NCI-H2029 (cell line): Measurements from ENCODE around the gene MTF1.

Experiments
- DNase-seq: peaks from one replicate; lab custom pipeline; 2025; lab: John Stamatoyannopoulos, UW

Gene MTF1

DNA sequence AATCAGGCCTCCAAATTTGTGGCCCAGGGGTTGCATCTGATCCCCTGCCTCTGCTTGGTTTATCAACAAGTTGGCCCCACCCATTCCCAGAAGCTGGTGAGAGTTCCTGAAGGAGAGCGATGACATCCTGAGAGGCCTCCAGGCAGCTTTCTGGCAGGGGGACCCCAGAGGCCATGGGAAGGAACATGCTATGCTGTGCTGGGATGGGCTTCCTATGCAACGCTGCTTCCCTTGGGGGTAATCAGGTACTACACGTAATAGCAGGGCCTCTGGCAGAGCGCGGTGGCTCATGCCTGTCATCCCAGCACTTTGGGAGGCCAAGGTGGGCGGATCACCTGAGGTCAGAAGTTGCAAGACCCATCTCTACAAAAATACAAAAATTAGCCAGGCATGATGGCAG, 8.4 kb upstream of the MTF1 start:
- DNase-seq: no peak

DNA sequence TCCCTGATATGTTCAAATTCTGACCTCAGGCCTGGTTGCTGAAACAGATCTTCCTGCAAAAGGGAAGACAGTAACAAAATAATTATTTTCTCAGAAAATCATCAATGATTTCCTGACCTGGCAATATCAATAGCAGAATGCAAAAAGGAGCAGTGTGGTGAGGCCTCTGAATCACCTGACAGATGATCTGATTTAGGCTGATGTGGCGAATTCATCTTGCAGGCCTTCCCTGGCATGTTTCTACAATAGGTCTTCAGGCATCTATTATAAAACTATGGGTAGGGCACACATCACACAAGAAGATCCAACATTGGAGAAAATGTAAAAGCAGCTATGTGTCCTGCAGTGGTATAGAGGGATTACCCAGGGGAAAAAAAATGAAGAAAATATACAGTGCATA, 7.1 kb upstream of the MTF1 start:
- no peak for DNase-seq

DNA sequence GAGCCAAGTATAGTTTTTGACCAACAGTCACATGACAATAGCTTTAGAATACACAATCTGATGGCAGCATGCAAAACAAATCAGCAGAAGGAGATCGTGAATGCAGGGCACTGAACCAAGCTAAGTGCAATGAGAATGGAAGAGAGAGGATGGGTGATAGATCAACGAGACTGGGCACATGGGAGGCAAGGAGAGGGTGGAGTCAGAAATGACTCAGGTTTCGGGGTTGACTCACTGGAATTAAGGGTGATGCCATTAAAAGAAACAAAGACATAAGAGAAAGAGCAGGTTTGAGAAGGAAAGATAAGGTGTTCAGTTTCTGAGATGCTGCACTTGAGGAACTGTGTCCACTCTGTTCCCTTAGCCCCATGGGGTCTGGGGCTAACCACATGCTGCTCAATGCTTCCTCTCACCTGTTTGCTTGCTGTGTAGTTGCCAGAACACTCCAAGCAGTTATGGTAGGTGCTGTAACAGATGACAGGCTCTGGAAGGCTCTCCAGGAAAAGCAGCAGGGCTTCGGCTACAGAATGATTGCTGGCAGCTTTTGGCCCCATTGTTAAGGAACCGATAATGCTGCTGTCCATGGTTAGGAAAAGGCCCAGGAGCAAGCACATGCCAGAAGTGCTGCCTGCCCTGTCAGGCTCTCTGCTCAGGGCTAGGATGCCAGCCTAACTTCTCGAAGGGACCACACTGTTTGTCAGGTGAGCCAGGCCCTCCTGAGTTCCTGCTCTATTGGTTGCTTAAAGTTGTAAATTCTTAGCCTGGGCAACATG, 6.1 kb upstream of the MTF1 start:
- DNase-seq: no peak

DNA sequence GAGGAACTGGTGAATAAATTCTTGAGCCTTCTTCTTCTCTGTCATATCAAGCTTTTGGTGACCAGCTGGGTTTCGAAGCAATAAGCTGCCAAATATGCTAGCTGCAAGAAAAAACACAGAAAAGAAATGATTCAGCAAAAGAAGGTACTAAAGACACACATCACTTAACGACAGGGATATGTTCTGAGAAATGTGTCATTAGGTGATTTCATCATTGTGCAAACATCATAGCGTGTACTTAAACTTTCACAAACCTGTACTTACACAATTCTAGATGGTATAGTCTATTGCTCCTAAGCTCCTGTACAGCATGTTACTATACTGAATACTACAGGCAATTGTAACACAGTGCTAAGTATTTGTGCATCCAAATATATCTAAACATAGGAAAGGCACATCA, 2.9 kb upstream of the MTF1 start:
- no peak for DNase-seq

DNA sequence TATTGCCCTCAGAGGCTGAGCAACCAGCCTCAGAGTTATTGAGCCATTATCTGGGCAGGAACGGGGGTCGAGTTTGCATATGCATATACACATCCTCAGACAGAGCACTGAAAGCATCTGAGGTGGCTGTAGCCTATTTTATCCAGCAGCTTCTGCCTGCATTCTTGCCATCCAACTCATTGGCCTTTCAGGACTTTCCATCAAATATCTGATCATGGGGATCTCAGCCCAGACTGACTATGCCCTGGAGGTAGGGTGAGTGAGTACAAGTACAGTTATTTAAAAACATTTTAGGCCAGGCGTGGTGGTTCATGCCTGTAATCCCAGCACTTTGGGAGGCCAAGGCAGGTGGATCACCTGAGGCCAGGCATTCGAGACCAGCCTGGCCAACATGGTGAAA, 1.8 kb upstream of the MTF1 start:
- DNase-seq: no peak

DNA sequence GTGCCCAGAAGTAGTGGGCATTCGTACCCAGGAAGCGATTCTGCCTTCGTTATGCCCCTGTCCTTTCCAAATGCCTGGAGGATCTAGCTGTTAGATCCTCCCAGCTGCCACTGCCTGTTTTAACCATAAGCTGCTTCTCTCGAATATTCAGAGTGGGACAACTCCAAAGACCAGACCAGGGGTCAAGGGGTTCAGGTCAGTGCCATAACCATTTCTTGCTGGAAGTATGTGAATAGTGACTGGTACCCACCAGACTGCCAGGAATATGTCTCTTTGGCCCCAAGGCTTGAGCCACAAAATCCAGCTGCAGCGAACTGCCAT, 914 bp upstream of the MTF1 start:
- DNase-seq: no peak

DNA sequence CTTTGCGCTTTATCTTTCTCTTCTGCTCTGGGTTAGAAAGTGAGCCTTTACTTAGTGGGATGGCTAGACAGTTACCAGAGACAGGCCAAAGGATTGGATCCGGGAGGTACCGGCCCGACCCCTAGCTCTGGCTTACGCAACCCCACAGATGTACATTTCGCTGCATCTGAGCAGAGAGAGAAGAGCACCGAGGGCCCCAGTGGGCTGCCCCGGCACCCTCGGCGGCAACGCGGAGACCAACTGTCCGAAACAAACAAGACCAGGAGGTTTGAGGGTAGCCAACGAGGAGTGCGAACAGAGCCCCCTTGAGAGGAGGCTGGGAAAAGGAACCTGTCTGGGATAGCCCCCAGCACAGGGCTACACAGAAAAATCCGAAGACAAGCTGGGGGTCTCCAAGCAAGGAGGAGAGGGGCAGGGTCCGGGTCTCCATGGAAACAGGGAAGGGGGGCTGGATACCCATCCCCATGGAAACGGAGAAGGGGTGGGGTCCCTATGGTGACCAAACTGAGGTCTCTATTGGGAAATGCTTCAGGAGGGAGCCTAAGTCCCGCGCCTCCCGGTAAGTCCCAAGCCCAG, 373 bp downstream of the MTF1 start:
- no peak for DNase-seq

DNA sequence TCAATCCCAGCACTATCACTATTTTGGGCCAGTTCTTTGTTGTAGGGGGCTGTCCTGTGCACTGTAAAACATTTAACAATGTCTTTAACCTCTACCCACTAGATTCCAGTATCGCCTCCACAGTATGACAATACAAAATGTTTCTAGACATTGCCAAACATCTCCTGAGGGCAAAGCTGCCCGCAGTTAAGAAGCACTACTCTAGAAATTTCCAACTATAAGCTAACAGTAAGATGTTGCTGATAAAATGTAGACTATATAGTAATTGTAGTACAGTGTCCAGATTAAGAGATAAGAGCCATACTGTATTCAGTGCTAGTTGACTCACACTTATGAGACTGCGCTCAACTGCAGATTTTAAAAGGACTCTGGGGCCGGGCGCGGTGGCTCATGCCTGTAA, 5.0 kb downstream of the MTF1 start:
- DNase-seq: no peak

DNA sequence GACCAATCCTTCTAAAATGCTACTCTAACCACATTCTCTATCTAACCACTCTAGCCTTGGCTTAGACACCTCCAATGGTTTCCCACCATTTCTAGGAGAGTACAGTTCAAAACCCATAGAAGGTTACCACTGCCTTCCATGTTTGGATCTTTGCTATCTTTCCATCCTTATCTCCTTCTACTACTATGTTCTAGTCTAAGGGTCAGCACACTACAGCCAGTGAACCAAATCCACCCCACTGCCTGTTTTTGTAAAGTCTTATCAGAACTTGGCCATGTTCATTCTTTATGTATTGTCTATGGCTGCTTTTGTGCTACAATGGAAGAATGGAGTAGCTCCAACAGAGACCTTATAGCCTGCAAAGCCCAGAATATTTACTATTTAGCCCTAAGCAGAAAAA, 6.2 kb downstream of the MTF1 start:
- no peak for DNase-seq

DNA sequence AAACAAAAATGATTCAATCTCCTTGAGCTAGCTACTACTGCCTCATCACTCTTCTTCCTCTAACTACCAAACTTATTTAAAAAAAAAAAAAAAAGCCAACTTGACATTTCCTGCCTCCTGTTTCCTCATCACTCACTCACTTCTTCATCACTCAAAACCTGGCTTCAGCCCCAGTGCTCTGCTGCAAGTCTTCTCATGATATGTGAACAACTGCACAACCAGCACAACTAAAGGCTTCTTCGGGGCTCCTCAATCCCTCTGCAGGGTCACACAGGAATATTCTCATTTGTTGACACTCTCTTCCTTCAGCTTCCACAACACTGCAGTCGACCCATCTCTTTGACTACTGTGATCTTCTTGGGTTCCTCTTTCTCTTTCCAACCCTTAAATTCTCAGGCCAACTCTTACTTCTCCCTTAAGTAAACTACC, 7.6 kb downstream of the MTF1 start:
- no peak for DNase-seq

DNA sequence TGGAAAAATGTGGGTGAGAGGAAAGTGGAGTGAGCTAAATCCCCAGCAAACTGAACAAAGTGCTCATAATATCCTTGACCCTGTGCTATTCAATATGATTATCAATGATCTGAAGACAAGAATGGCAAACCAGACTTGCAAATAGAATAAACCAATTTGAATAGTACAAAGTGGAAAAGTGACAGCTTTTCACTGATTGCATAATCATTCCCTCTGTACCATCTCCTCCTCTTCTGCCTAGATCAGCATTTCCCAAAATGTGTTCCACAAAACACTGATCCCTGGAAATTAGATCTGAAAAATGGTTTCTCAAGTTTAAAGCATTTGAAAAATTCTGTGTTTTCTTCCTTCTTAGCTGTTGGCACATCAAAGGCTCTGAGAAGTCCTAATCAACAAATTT, 8.1 kb downstream of the MTF1 start:
- no peak for DNase-seq

DNA sequence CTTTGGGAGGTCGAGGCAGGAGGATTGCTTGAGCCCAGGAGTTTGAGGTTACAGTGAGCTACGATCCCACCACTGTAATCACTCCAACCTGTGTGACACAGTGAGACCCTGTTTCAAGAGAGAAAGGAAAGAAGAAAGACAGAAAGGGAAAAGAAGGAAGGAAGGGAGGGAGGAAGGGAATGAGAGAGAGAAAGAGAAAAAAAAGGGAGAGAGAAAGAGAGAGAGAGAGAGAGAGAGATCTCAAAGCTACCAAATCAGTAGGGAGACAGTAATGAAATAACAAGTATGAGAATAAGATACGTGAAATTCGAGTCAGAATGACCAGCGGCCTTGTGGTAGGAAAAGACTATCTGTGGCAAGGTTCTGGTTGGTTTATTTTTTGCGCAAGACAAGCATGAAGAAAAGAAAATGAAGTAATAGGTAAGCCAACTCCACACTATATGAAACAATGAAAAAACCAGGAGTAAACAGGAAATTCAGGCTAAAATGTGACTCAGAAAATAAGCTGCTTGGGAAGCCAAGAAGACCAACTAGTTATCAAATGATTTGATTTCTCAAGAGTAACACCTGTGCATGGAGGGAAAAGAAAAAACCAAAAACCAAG, 8.9 kb downstream of the MTF1 start:
- DNase-seq: no peak

DNA sequence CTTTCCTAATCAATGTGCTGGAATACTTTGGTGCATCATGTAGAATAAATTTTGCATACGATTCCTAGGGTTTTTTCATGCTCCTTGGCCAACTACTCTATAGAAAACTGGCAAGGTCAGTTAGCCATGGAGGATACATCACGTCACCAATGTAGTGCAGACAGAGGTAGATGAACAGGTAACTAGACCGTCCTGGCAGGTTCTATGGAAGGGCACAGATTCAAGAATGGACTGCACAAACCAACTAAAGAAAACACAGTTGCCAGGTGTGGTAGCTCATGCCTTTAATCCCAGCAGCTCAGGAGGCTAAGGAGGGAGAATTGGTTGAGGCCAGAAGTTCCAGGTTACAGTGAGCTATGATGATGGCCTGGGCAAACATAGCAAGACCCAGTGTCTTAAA, 9.9 kb downstream of the MTF1 start:
- no peak for DNase-seq

DNA sequence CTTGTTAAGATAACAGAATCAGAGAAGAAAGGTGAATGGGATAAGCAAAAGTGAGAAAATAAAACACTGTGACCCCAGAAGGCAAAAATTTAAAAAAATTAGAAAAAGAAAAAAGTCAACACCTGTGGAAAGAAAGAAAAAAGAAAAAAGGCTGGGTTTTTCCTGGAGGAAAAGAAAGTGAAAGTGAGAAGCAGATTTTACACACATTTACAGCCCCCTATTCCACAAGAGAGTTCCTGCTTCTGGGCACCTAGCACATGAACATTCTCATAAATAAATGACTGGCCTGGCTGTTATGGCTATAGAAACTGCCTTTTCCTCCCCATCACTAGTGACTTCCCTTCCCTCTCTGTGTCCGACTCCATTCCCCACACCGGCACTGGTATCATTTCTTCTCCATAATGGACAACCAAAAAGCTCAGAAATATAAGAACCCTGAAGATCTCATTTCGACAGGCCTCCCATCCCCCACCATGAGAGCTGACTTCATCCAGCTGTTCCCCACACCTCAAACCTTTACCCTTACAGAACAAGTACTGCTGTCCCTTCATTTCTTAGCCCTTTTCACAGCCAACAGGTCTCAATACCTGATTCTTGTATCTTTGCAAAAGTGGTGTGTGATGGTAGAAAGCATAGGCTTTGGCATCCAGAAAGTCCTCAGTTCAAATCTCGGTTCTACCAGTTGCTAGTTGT, 12.6 kb downstream of the MTF1 start:
- no peak for DNase-seq

DNA sequence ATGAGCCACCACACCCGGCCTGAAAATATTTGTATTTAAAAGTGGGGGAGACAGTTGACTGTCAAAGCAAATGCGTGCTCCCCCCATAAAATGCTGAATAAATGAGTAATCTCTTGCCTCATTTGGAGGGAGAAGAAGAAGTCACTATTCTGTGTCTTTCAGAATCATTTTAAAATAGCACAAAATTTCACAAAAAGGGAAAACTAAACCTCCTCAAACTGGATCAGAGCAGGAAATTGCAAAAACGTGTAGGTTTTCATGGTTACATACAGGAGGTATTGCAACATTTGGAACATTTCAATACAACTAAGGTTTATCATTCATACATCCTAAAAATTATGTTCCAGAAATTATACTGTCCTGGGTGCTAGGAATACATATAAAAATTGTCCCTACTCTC, 13.6 kb downstream of the MTF1 start:
- no peak for DNase-seq

DNA sequence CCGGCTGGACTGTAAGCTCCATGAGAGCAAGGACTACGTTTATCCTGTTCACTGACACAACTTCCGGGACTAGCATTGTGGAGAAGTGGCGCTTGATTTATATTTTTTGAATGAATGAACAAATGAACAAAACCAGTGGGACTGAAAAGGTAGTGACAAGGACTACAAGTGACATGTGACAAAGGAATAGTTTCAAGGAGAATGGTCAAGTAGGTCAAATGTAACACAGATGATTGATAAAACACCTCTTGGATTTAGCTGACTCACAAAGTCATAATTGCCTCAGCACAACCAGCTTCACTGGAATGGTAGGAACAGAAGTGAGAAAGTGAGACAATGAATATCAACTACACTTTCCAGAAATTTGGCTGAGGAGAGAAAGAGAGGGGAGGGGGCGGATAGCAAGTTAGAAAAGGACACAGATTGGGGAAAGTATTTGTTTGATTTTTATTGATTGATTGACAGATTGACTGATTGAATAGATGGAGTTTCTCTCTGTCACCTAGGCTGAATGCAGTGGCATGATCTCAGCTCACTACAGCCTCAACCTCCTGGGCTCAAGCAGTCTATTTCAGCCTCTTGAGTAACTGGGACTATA, 14.2 kb downstream of the MTF1 start:
- DNase-seq: no peak

DNA sequence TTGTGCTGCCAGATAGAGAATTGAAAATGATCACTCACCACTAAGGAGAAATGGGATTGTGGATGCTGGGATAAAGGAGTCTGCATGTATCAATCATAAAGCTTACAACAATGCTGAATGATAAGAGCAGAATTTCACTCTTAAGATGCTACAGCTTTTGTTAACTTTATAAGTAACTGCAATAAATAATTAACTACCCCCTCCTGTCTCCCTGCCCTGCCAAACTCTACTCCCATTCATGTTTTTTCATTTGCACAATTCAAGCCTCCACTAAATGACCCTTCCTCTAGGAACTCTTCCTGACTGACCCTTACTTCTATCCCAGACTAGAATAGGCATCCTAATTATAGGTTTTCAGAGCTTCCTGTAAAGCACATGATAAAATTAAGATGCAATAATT, 14.9 kb downstream of the MTF1 start:
- no peak for DNase-seq

DNA sequence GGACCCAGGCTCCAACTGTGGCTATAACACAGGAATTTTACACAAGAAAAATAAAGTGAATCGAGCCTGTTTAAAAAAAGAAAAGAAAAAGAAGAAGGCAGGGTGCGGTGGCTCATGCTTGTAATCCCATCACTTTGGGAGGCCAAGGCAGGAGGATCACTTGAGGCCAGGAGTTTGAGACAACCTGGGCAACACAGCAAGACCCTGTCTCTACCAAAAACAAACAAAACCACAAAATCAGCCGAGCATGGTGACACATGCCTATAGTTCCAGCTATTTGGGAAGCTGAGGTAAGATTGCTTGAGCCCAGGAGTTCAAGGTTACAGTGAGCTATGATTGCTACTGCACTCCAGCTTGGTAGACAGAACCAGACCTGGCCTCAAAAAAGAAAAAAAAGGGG, 17.7 kb downstream of the MTF1 start:
- DNase-seq: no peak

DNA sequence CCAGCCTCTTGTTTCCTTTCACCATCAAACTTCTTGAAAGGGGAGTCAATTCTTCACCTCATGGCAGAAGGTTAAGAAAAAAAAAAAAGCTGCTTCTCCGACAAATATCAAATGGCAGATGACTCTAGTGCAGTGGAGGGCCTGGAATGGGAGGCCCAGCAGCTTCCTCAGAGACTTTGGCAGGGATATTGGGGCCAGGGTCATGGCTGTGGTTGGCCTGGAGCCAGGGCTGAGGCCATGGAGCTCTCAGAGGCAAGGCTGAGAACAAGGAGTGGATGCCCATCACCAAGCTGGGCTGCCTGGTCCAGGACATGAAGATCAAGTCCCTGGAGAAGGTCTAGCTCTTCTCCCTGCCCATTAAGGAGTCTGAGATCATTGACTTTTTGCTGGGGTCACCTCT, 18.7 kb downstream of the MTF1 start:
- DNase-seq: no peak

DNA sequence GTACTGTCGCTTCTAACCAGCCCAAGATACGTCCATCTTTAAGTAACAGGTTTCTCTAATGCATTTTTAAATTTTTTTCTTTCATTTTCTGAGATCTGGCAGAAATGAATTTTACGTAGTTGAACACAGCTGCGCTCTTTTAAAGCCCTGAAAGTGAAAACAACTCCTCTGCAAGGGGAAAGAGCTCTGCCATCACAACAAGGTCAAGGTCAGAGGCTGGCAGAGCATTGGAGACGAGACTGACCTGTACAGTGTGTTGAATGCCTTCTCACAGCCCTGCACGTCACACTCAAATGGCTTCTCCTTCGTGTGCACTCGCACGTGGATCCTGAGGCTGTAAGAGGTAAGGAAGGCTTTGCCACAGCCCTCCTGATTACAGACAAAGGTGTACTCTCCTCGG, 19.7 kb downstream of the MTF1 start:
- DNase-seq: no peak

DNA sequence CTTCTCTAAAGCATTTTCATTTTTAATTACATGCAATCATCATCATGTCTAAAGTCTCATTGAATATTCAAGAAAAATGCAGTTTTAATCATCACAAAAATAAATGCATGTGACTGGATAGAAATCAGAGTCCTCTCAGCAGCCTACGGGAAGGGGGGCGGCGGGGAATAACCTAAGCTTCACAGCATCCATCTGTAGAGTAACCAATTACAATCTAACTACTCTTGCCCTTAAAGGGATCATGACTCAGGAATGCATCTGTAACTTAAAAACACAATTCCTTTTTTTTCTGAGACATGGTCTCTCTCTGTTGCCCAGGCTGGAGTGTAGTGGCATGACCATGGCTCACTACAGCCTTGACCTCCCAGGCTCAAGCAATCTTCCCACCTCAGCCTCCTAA, 22.6 kb downstream of the MTF1 start:
- no peak for DNase-seq

DNA sequence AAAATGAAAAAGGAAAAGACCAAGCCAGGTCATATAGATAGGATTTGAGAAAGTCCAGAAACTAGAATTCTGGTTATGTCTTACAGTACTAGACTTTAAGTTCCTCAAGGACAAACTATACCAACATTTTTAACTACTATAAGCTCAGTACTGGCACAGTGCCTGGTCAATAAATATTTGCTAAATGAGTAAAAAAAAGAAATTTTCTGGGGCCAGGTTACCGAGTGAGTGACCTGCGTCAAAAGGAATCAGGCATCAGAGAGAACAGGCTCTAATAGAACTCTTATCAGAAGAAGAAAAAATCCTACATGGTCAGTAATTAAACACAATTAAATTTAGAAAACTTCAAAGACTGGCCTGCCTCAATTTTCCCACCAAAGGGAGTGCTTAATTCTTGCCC, 27.6 kb downstream of the MTF1 start:
- DNase-seq: no peak

DNA sequence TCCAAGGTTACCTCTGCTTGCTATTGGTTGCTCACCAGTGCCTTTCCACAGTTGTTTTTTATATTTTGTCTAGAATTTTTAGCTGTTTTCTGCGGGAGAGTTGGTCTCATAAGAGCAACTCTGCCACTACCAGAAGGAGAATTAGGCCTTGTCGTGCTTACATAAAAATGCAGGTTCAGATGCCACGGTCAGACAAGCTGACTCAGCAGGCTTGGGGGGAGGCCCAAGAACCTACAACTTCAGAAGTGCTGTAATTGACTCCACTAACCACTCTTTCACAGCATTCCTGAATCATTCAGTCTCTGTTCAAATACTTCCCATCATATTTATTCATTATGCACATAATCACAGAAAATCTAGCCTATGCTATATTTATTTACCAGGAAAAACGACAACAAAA, 28.3 kb downstream of the MTF1 start:
- no peak for DNase-seq
